T47D (cell line): ENCODE measurements around the gene TBX21.

Experiments
- DNase-seq, 2 experiments: peaks; one replicate each; pipeline versions ENCODE4 v3.0.0 to v3.0.0-alpha.2; 2011 to 2012; ENCODE audit warnings: low read depth in 1 of 2, low spot score in 1 of 2
- JUND ChIP-seq: IDR thresholded peaks from 2 replicates; pipeline ENCODE4 v1.6.1; 2012; ENCODE audit warnings: low read depth
- in situ Hi-C: cut with HindIII; loops from 2 replicates; pipeline ENCODE4 v1.10.0; 2016; ENCODE audit warnings: low sequenced_read_pairs, low pct_unique_long_range_greater_than_20kb

Gene TBX21

DNA sequence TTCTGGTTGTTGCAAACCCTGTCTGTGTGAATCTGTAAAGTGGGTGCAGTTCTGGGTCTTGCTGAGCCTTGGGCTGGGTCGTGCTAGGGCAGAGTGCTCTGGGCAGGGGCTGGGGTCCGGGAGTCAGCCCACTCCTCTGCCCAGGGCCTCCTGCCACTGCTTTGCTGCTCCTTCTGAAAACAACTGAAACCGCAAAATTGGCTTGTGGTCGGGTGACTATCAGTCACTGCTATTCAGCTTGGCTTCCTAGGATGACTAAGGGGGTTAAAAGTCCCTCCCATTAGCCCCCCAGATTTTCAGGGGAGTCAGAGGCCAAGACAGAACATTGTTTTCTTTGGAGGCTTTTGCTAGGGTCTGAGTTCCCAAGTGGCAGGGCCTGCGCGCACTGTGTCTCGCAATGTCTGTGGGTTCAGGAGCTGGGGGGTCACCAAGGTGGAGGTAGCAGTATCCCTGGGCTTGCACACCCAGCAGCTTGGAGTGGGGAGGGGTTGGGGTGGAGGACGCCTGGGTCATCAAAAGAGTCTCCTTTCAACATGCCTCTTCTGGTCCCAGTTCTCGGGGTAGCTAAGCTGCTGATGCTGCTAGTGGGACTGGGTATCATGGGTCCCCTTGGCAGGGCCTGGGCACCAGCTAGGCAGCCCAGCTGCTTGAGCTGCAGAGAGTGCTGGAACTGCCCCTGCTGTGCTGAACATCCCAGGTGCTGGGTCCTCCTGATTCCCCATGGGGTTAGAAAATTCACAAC lies 13.5 kb upstream of the TBX21 start:
- in situ Hi-C loops = no loop called here
- DNase-seq = no peak
- no peak for TF ChIP-seq JUND

DNA sequence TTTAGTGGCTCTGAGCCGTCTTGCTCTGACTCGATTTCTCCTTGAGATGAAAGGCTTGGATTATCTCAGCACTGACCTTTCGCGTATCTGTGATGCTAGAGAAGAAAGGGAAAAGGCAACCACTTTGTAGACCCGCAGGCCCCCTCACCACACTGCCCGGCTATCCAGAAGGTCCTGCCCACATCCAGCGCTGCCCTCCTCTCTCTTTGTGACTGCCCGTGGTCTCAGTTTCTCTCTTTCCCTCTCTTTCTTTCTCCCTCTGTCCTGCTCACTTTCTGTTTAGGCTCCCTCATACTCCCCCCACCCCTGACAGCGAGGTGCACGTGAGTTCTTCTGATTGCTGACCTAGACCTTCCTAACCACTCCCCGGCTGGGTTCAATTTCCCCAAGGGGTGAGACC lies 12.8 kb upstream of the TBX21 start:
- no peak for DNase-seq
- in situ Hi-C loops = no loop called here
- TF ChIP-seq JUND = no peak

DNA sequence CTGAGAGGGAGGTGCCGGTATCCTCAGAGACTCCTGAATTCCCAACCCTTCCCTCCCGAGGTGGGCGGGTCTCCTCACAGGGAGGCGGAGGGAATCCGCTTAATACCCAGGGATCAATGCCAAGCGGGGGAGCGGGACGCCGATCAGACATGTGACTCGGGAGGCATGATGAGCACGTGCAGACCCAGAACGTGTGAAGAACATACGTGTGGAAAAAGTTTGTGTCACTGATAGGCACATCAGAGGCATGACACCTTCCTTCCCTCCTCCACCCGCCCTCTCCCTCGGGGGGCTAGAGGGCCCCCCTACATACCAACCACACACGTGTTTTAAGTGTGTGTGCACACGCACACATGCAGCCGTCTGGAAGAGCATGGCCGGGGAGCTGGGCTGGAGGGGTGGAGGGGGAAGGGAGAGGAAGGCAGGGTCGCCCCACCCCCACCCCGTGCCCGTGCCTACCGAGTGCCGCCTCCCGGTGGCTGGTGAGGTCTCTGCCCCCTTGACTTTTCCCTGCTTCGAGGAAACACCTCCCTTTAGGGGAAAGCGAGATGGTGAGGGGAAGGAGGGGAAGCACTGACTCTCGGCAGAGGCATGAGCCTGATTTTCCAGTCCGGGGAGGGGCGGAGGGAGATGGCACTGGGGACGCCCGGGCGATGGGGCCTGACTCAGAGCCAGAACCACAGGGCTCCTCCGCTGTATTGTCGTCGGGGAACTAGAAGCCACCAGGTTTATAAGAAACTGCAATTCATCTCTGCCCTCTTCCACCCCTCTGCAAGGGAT lies 12.1 kb upstream of the TBX21 start:
- in situ Hi-C loops = no loop called here
- no peak for TF ChIP-seq JUND
- DNase-seq = peak in 1 of 2 experiments; percentile 60

DNA sequence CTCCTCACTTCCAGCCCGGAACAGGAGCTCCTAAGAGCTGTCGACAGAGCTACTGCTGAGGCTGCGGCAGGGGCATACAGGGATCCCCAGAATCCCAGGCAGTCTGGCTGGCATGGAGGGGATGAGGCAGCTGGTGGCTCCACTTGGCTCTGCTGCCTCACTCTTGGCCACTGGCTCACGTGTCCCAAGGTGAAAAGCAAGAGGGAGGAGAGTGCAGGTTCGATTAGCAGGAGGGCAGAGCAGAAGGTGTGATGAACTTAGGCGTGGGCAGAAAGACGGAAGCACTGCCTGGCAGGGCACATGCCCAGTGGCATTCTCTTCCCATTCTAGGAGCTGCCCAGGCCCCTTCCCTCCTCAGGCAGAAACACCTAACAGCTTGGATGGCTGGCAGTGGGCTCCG lies 11.3 kb upstream of the TBX21 start:
- no peak for DNase-seq
- no peak for TF ChIP-seq JUND
- in situ Hi-C loops = no loop called here

DNA sequence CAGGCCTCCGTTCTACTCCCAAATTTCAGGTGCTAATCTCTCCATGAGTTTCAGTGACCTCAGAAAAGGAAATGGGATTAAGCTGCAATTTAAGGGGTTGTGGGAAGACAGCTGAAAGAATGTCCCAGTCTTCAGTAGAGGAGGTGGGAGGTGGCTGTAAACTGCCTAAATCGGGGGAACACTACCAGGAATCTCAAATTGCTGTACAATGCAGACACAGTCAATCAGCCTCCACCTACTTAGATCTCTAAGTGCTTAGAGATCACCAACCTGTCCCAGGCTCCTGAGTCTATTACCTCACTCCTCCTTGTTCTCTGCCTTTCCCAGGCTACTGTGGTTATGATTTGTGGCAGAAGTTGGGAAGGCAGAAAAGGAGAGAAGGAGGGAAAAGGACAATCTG lies 8.3 kb upstream of the TBX21 start:
- no peak for TF ChIP-seq JUND
- in situ Hi-C loops = no loop called here
- no peak for DNase-seq

DNA sequence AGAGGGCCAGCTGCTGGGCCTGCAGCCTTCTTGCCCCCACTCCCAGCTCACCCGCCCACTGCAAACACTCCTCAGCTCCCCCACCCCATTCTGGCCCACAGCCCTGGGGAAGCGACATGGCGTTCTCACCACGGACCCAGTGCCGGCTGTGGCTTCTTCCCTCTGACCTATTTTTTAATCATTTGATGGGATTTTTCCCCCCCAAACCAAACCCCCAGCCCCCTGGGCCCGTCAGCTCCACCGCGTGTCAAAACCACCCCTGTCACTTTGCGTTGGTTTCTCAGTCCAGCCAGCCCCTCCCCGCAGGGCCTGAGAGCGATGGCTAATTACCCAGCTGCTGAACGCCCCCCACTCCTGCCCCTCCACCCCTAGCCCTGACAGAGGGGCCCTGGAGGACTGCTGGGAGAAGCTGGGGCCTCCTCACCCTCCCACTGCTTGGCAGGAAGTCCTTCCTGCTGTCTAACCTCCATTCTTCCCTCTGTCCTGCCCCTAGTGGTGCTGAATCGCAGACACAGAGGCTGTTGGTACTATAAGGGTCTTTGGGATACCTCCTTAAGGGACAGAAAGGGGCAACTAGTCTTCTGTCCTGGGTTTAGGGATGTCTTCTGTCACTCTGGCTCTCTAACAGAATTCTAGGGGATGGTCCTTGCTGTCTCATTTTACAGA lies 7.5 kb upstream of the TBX21 start:
- in situ Hi-C loops = no loop called here
- no peak for DNase-seq
- no peak for TF ChIP-seq JUND

DNA sequence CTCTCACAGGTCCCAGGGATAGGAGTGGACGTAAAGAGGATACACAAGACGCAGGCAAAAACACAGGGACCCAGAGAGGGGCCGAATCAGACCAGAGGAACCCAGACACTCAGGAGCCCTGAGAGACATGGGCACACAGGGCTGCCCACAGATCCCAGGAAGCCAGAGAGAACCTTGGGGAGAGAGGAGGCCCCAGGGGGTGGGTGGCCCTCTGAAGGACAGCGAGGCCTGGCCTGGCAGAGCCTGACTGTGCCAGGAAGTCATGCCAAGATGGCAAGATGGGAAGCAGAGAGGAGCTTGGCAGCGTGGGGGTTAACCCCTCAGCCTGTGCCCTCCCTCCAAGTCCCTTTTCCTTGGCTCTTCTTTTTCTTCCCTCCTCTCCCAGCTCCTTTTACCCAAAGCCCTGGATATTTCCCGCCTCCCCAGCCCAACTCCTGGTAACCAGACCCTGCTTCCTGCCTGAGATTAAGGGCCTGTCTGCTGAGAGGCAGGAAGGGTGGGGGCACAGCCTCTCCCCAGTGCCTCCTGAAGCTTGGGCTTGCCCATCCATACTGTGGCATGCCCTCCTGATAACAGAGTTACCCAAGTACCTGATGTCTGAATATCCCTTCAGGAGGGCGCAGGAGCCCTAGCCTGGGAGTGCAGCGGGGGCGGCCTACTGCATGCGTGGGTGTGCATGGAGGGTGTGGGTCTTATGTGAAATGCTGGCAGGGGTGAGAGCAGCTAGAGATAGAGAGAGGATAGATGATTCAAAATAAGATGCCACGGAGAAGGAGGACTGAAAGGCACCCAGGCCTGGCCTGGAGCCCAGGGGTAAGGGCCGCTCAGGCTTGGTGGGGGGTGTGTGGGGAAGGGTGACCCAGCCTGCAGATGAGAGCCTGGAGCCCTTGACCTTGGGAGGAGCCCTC lies 6.0 kb upstream of the TBX21 start:
- no peak for DNase-seq
- in situ Hi-C loops = no loop called here
- TF ChIP-seq JUND = no peak

DNA sequence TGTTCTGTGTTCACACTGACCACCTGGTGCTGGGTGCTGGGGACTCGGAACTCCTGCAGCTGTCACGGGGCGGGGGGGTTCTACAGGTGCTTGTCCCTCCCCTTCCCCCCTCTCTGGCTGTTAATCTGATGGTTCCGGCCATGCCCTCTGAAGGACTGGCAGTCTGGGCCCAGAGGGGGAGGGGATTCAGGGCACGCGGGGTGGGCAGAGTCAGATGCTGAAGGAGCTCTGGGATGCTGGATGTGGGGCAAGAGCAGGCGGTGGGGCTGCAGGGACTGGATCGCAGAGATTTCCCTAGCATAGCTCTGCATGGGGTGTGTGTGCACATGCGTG lies 5.4 kb upstream of the TBX21 start:
- TF ChIP-seq JUND = no peak
- DNase-seq = no peak
- in situ Hi-C loops = no loop called here

DNA sequence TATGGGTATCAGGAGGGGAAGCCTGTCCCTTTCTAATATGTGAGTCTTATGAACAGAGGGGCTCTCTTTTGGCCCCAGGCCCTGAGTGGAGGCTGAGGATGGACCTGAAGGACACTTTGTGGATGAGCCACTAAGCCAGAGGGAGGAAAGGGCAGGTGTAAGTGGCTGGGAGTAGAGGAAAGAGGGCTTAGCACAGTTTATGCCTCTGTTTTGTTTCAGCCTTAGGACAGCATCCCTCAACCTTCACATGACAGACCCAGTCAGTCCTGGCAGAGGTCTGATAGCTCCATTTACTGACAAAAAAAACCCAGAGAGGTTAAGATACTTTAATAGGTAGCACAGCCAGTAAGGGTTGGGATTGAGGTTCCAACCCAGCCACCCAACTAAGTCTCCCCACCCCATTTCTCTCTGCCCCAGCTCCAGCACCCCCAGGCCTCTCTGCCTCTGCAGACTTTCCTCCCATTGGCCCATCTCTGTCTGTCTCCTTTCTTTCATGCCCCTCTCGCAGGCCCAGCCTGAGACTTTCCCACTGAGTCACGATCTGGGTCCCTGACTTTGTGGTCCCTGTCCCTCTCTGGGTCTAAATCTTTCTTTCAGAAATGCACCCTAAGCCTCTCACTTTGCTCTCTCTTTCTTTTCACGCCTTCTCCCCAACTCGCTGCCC lies 4.7 kb upstream of the TBX21 start:
- no peak for DNase-seq
- no peak for TF ChIP-seq JUND
- in situ Hi-C loops = no loop called here

DNA sequence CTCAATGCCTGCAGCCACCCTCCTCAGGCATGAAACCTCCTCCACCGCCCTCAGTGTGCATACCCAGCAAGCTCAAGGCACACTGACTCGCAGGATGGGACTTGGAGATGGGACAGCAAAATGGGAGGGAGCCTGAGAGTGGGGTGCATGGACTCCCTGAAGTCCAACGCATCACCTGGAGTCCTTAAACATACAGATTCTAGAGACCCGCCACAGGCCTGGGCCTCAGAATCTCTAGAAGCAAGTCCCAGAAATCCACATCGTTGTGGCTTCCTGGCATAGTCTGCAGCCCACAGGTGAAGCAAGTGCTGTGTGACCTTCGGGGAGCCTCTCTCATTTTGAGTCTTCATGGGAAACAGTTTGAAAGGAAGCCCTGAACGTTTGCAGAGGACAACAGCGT lies 3.6 kb upstream of the TBX21 start:
- no peak for DNase-seq
- in situ Hi-C loops = no loop called here
- TF ChIP-seq JUND = no peak

DNA sequence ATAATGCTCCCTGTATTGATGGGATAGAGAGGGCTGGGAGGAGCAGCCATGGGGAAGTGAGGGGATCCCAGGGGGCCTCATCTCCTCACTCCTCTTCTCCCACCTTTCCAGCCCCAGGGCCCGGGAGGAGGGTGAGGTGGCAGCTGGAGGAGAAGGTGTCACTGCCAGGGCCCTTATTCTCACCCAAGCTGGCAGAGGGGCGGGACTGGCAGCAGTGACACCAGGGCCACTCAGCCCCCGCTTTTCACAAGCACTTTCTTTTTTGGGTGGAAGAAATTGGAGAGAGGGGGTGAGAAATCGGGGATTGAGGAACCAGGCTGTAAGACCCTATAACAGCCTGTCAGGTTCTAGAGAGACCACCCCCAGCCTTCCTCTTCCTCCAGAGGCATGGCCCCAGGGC lies 2.4 kb upstream of the TBX21 start:
- no peak for DNase-seq
- in situ Hi-C loops = no loop called here
- no peak for TF ChIP-seq JUND

DNA sequence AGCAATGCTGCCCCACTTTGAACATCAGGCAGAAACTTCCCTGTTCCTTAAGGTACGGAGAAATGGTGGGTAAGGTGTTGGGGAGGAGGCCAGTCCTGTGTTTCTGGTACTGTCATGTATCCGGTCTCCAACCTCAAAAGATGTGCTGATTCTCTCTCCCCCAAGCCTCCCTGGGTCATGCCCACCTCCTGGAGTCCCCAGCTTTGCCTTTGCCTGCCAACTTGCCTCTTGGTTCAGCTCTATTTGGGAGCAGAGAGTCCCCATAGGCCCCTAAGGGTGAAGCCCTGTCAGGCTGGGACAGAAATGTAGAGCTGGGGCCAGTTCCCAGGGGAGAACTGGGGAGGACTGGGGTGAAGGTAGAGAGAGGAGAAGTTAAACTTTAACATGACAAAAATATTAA lies 1.6 kb upstream of the TBX21 start:
- in situ Hi-C loops = no loop called here
- no peak for TF ChIP-seq JUND
- no peak for DNase-seq
